Smooth muscle cell (in vitro differentiated cells): Measurements from ENCODE around the gene FCAMR. TPM values are rescaled to one million over a fixed set of nuclear protein-coding genes. Genes with fewer than 3 reads are reported as not detected.

Experiments
- DNase-seq: peaks from one replicate; lab custom pipeline; 2025; ENCODE audit not compliant: unreplicated experiment; lab: John Stamatoyannopoulos, UW
- H2AFZ ChIP-seq: fragments of 200-600 bp; sonication (generic); 2 replicates; pipeline ENCODE4 v1.6.0; 2016; ENCODE audit warnings: antibody characterized with exemption, low read depth, mild to moderate bottlenecking
- H3F3A ChIP-seq: fragments of 200-600 bp; sonication (generic); 2 replicates; pipeline ENCODE4 v1.6.0; 2017; ENCODE audit warnings: antibody characterized with exemption, low read depth
- H3K27ac ChIP-seq: fragments of 200-600 bp; sonication (generic); 2 replicates; pipeline ENCODE4 v1.5.1; 2016; ENCODE audit warnings: low read depth, mild to moderate bottlenecking
- H3K27me3 ChIP-seq: fragments of 200-600 bp; sonication (generic); 2 replicates; pipeline ENCODE4 v1.6.1; 2016; ENCODE audit warnings: low read depth, mild to moderate bottlenecking
- H3K36me3 ChIP-seq: fragments of 200-600 bp; sonication (generic); 2 replicates; pipeline ENCODE4 v1.5.1; 2016; ENCODE audit warnings: low read depth
- H3K4me1 ChIP-seq: fragments of 200-600 bp; sonication (generic); 2 replicates; pipeline ENCODE4 v1.5.1; 2016; ENCODE audit warnings: low read depth
- H3K4me2 ChIP-seq: fragments of 200-600 bp; sonication (generic); 2 replicates; pipeline ENCODE4 v1.6.0; 2016; ENCODE audit warnings: mild to moderate bottlenecking
- H3K4me3 ChIP-seq: fragments of 200-600 bp; sonication (generic); 2 replicates; pipeline ENCODE4 v1.5.1; 2016; ENCODE audit warnings: mild to moderate bottlenecking
- H3K79me2 ChIP-seq: fragments of 200-600 bp; sonication (generic); 2 replicates; pipeline ENCODE4 v1.6.0; 2016; ENCODE audit warnings: low read depth, mild to moderate bottlenecking
- H3K9ac ChIP-seq: fragments of 200-600 bp; sonication (generic); 2 replicates; pipeline ENCODE4 v1.6.0; 2016; ENCODE audit warnings: low read depth
- H3K9me3 ChIP-seq: fragments of 200-600 bp; sonication (generic); replicated peaks from 2 replicates; pipeline ENCODE4 v1.5.1; 2016; ENCODE audit warnings: low read depth
- H4K20me1 ChIP-seq: fragments of 200-600 bp; sonication (generic); 2 replicates; pipeline ENCODE4 v1.6.0; 2016; ENCODE audit warnings: low read depth
- WGBS: methylation state at CpG from one replicate; pipeline ENCODE4 v1.1.7; 2016; ENCODE audit warnings: low lambda C conversion rate; 5-methylcytosine and 5-hydroxymethylcytosine counted together
- polyA plus RNA-seq: library from polyadenylated mRNA; unstranded; fragments of >200 nt; fragmentation: Nextera tagmentation; extraction: Ambion mirVana; gene quantifications from 2 replicates; pipeline ENCODE4 v1.2.1, GENCODE V29; 2016
- total RNA-seq: library from RNA; depleted of rRNA; stranded (reverse); fragments of >200 nt; gene quantifications from 2 replicates; pipeline ENCODE4 v1.2.3, GENCODE V29; 2014
- TF ChIP-seq, protein P1 (sequence below): fragments of 200-600 bp; sonication (generic); IDR thresholded peaks from 2 replicates; pipeline ENCODE4 v1.5.1; 2017; ENCODE audit warnings: borderline replicate concordance, mild to moderate bottlenecking, antibody characterized with exemption; ENCODE audit not compliant: insufficient read depth, poor library complexity, severe bottlenecking

Gene FCAMR
- total and polyA plus RNA-seq, 2 experiments from 2014 or later: not detected

DNA sequence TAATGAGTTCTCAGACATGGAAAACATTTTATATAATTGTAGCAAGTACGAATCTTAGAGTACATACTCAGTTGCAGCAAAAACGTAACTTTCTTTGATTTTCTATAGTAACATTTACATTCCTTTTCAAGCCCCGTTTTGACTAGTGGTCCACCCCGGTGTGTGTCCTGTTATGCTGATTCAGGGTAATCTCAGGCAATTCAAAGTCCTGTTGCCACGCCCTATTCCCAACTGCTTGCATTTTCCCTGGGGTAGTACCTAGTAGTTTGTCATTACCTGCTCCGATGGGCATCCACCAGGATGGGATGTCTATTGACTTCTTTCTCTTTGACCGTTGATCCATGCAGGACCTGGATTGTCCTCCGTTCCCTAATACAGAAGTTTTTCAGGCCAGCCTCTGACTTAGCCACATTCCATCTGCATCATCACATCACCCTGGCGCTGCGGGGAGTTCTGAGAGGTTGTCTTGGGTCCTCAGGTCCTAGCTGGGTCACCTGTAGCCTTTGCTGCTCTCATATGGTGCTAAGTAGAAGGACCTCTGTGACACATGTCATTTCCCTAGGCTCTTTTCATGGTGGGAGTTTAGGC, 15.0 kb upstream of the FCAMR start:
- Histone ChIP-seq H3K4me1 (no peaks in the 10 kb centered on the region), H3K4me3 (no peak overlapping the region), H3K9me3 (no peaks in the 10 kb centered on the region), H3K27ac (no peak overlapping the region), H2AFZ (no peak overlapping the region), H3K27me3 (peaks cover 53% of the 10 kb centered on the region), H3F3A (no peaks in the 10 kb centered on the region), H4K20me1 (no peaks in the 10 kb centered on the region), H3K36me3 (no peaks in the 10 kb centered on the region), H3K9ac (no peak overlapping the region), H3K4me2 (no peak overlapping the region), H3K79me2 (no peaks in the 10 kb centered on the region)
- WGBS: 39% methylated on average over 10 of the region's 10 CpGs
- TF ChIP-seq, protein P1, sequence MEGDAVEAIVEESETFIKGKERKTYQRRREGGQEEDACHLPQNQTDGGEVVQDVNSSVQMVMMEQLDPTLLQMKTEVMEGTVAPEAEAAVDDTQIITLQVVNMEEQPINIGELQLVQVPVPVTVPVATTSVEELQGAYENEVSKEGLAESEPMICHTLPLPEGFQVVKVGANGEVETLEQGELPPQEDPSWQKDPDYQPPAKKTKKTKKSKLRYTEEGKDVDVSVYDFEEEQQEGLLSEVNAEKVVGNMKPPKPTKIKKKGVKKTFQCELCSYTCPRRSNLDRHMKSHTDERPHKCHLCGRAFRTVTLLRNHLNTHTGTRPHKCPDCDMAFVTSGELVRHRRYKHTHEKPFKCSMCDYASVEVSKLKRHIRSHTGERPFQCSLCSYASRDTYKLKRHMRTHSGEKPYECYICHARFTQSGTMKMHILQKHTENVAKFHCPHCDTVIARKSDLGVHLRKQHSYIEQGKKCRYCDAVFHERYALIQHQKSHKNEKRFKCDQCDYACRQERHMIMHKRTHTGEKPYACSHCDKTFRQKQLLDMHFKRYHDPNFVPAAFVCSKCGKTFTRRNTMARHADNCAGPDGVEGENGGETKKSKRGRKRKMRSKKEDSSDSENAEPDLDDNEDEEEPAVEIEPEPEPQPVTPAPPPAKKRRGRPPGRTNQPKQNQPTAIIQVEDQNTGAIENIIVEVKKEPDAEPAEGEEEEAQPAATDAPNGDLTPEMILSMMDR: no peak
- no peak for DNase-seq

DNA sequence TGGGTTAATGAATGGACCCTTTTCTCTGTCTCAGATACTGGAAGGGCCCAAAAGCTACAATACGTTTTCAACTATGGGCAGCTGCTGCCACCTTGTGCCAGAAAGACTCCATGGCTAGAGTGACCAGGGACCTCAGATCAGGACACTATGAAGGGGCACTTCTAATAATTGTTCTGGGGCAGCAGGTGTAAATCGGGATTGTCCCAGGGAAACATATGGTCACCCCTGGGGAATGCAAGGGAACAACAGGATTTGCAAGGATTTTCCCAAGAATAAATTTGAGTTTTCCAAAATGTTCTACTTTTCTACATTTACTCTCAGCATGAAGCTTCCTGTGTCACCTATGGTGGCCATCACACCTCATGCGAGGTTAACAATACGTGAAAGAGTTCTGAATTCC, 12.0 kb upstream of the FCAMR start:
- DNase-seq: no peak
- Histone ChIP-seq H3K4me1 (no peaks in the 10 kb centered on the region), H3K9me3 (no peaks in the 10 kb centered on the region), H3F3A (no peaks in the 10 kb centered on the region), H3K9ac (no peak overlapping the region), H3K27ac (no peak overlapping the region), H4K20me1 (no peaks in the 10 kb centered on the region), H2AFZ (no peak overlapping the region), H3K4me2 (no peak overlapping the region), H3K36me3 (no peaks in the 10 kb centered on the region), H3K27me3 (peaks cover 39% of the 10 kb centered on the region), H3K79me2 (no peaks in the 10 kb centered on the region), H3K4me3 (no peak overlapping the region)
- TF ChIP-seq, protein P1: peak; percentile 64
- 25% methylated on average over 4 of the region's 4 CpGs for WGBS

DNA sequence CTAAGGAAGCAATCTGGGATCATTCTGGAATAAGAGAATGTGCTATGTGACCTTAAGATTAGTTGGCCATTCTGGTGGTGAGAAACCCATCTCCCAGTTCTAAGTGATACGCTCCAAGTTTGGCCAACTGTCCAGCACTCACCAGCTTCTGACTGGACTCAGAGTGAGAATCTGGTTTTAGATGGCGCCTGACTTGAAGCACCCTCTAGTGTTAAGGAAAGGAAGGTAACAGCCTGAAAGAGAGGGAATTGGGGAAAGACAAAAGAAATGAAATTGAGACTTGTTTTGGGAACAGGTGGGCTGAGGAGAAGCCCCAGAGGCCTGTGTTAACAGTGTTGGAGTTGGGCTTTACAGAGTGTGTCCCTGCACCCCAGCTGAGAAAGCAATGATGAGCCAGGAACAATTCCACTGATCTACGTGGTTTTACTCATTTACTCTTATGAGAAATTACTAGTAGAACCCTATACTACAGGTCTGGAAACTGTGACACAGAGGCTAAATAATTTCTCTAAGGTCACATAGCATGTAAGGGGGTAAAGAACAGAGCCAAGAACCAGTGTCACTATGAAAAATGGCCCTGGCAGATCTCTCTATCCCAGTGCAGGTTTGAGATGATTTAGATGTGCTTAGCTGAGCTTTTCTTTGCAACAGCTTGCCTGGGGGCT, 9.3 kb upstream of the FCAMR start:
- TF ChIP-seq, protein P1: peak; percentile 48
- Histone ChIP-seq H2AFZ (no peak overlapping the region), H4K20me1 (no peaks in the 10 kb centered on the region), H3K79me2 (no peaks in the 10 kb centered on the region), H3K36me3 (no peaks in the 10 kb centered on the region), H3K9ac (no peak overlapping the region), H3K4me3 (no peak overlapping the region), H3K27me3 (peaks cover 22% of the 10 kb centered on the region), H3K4me1 (no peaks in the 10 kb centered on the region), H3K4me2 (no peak overlapping the region), H3F3A (no peaks in the 10 kb centered on the region), H3K9me3 (no peaks in the 10 kb centered on the region), H3K27ac (no peak overlapping the region)
- 73% methylated on average over 3 of the region's 3 CpGs for WGBS
- DNase-seq: no peak

DNA sequence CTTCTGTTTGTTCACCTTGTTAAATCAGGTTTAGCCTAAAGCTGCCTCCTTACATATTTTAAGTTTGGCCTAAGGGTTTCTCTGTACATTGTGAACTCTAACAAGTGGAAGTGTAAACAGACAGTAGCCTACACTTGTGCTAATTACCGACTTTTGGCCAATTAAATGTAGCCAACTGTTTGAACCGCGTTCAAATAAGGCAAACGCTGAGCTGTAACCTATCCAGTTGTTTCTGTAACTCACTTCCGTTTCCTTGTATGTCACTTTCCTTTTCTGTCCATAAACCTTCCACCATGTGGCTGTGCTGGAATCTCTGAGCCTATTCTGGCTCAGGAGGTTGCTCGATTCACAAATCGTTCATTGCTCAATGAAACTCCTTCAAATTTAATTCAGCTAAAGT, 8.0 kb upstream of the FCAMR start:
- Histone ChIP-seq H3F3A (no peaks in the 10 kb centered on the region), H3K79me2 (no peaks in the 10 kb centered on the region), H3K27ac (no peak overlapping the region), H3K4me2 (no peak overlapping the region), H3K9me3 (no peaks in the 10 kb centered on the region), H3K4me1 (no peaks in the 10 kb centered on the region), H4K20me1 (no peaks in the 10 kb centered on the region), H3K4me3 (no peak overlapping the region), H3K9ac (no peak overlapping the region), H3K36me3 (no peaks in the 10 kb centered on the region), H2AFZ (no peak overlapping the region), H3K27me3 (peaks cover 25% of the 10 kb centered on the region)
- no peak for DNase-seq
- TF ChIP-seq, protein P1: no peak
- WGBS: 90% methylated on average over 7 of the region's 7 CpGs
